HG02759 (cell line): ENCODE measurements around the gene MLNR.
A peak's percentile ranks its signal among the peaks of the same experiment; 100 is the strongest.

Source experiments
- ATAC-seq: cut with Tn5 transposase; IDR thresholded peaks from one replicate; pipeline ENCODE4 v1.9.1; 2021; ENCODE audit warnings: mild to moderate bottlenecking, moderate library complexity; ENCODE audit not compliant: unreplicated experiment

Gene MLNR

GRCh38 chr13:49225223-49226042 lies 5.3 kb downstream of the MLNR start:
- no peak for ATAC-seq

DNA sequence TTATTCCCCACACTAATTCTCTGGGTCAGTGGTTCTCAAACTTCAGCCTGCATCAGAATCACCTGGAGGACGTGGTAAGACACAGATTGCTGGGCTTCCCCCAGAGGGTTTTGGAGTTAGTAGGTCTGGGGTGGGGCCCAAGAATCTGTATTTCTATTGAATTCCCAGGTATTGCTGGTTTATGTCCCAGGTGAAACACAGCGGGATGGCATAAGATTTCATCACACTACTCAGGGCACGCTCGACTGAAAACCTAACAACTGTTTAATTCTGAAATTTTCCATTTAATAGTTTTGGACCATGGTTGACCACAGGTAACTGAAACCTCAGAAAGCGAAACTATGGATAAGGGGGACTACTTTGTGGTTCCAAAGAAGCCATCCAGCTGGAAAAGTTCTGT lies 6.5 kb downstream of the MLNR start:
- no peak for ATAC-seq

DNA sequence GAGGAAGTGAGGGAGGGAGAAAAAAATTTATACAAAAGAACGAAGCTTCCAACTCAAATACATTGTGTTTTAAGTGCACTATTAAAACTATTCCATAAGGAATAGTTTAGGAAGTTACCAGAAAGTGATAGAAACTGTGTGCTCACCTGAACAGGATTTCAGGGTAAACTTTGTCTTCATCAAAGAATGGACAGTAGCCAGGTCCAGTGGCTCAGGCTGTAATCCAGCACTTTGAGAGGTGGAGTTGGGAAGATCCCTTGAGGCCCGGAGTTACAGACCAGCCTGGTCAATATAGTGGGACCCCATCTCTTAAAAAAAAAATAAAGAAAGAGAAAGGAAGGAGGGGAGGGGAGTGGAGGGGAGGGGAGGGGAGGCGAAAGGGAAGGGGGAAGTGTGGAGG lies 14.6 kb downstream of the MLNR start:
- no peak for ATAC-seq

DNA sequence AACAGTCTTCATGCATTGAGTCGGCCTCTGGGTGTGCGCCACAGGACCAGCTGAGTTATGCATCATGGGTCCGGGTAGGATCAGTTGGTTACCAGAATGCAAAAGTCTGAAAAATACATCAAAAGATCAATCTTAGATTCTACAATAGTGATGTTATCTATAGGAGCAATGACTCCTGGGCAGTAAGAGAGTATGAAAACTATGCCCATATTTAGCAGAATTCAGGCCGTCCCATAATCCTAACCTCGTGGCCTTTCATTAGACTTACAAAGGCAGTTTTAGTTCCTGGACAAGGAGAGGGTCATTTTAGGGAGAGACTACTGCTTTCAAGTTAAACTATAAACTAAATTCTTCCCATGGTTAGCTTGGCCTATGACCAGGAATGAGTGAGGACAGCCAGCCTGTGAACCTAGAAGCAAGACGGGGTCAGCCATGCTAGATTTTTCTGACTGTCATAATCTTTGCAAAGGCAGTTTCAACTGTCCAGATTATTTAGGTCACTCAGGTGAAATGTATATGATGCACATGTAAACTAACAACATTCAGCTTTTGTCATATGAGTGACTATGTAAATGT lies 15.8 kb downstream of the MLNR start:
- no peak for ATAC-seq

GRCh38 chr13:49238621-49239020 lies 18.5 kb downstream of the MLNR start:
- ATAC-seq: no peak

- ATAC-seq: peak; percentile 55
These were observed 19.9 kb downstream of the MLNR start for GRCh38 chr13:49240017-49240416.

- ATAC-seq: no peak
These were observed 21.2 kb downstream of the MLNR start for GRCh38 chr13:49241296-49241695.

GRCh38 chr13:49245101-49245500 lies 25.0 kb downstream of the MLNR start:
- ATAC-seq: no peak

DNA sequence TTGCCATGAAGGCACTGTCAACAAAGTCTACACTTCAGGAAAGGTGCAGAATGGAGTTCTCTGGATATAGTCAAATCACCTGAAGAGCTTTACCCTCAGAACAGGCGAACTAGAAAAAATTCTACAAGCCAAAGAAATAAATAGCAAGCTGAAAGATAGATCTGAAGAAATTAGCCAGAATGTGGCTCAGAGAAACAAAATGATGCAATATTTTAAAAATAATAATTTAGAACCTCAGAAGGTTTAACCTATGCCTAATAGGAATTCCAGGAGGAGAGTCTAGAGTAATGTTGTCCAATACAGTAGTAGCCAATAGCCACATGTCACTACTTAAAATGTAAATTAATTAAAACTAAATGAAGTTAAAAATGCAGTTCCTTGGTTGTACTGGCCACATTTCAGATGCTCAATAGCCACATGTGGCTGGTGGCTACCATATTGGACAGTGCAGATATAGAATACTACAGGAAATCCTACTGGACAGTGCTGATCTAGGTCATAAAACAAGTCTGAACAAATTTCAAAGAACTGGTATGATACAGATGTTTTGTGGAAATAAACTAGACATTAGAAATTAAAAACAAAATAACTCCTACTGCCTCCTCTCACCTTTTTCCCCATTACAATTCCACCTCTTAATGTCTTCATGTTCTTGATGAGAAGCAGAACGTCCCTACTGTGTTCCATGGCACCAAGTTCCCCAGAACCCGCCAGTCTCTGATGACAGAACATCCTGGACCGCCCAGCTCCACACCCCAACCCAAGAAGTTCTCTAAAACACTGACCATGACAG lies 26.9 kb downstream of the MLNR start:
- ATAC-seq: peak; percentile 47

DNA sequence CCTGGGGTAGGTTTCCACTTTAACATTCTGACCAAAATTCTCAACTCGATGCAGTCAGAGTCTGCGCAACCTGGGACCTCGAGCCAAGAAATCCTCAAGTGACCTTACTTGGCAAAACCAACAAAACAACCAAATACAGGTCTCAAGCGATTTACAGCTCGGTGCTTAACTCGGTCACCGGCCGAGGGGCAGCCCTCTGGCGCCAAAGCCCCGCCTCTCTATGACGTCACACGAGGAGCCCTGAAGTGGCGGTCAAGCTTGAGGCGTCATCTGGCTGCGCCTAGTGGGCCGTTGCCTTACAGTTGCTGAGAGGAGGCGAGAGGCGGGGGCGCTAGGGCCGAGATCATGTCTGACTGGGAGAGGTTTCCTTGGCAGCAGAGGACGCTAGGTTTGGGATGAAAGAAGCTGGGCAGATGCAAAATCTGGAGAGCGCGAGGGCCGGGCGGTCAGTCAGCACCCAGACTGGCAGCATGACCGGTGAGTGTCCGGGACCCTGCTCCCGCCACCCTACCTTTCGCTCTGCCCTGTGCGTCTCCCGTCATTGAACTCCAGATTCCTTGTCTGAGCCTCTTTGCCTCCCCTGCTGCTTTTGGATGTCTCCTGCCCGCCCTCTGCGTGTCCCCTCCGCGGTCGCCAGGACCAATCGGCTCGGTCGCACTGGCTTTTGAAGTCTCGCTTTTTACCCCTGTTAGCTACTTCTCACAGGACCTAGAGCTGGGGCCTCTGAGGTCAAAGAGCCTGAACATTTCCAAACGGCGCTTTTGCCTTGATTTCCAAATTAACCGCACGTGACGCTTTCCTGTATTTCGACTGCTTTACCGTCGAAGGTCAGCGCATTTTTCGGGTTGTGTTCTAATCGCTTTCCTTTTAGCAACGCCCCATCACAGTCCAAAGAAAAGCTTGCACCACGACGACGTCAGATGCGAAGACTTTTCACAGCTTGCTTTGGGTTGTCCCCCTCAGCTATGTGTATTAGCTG lies 27.8 kb downstream of the MLNR start, which contains the start of gene CDADC1:
Gene CDADC1 (plus strand): TSS at position 283 of the 979 bp plus-strand sequence. CDS start 113 bp downstream, at position 396.
- peak; percentile 98 for ATAC-seq

DNA sequence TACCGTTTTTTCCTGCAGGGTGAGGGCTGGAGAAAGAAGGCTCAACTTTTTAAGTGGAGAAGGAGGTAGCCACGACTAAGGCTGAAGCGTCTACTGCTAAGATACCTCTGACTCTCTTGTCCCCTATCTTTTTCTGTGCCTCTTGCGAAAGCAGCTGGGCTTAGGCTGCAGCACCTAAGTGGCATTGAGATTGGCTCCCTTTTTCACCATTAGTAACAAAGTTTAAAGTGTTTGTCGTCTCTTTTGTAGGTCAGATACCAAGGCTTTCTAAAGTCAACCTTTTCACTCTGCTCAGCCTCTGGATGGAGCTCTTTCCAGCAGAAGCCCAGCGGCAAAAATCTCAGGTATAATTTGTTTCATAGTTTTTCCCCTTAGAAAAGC lies 28.5 kb downstream of the MLNR start:
- ATAC-seq: peak; percentile 3

GRCh38 chr13:49251326-49251725 lies 31.2 kb downstream of the MLNR start:
- ATAC-seq: no peak

- no peak for ATAC-seq
These were observed 33.2 kb downstream of the MLNR start for GRCh38 chr13:49253310-49253709.

GRCh38 chr13:49254007-49254406 lies 33.9 kb downstream of the MLNR start:
- ATAC-seq: no peak

DNA sequence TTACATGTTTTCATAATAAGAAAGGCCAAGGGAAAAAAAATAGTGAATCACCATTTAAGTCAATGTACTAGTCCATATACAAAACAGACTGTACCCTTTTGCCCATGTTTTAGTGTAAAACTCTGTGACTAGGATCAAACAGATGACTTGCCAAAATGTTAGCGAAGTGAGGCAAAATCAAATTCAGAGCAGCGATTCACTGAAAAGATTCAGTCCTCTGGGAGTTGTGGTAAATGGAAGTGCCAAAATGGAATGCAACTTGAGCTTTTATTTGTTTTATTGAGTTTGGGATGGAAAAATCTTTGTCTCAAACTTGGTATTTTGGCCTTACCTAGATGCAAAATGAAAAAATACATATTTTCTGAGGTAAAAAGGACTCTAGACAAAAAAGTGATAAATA lies 36.7 kb downstream of the MLNR start:
- ATAC-seq: no peak

- ATAC-seq: no peak
These were observed 38.1 kb downstream of the MLNR start for GRCh38 chr13:49258089-49258796.

DNA sequence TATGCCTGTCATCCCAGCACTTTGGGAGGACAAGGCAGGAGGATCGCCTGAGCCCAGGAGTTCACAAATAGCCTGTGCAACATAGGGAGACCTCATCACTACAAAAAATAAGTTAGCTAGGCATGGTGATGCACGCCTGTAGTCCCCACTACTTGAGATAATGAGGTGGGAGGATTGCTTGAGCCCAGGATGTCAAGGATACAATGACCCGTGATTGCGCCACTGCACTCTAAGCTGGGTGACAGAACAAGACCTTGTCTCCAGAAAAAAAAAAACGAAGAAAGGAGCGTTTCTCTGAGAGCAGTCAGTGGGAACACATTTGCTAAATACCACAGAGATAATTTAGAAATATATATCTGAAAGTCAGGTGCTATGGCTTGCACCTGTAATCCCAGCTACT lies 39.4 kb downstream of the MLNR start:
- ATAC-seq: no peak

DNA sequence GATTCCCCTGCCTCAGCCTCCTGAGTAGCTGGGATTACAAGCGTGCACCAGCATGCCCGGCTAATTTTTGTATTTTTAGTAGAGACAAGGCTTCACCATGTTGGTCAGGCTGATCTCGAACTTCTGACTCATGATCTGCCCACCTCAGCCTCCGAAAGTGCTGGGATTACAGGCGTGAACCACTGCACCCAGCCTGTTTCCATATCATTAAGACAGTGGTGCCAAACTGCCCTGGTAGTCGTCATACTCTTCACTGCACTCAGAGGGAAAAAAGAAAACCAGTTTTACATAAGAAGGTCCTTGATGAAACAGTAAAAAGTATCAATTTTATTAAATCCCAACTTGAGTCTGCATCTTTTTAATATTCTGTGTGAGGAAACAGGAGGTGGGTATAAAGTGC lies 42.5 kb downstream of the MLNR start:
- no peak for ATAC-seq

- no peak for ATAC-seq
These were observed 45.7 kb downstream of the MLNR start for GRCh38 chr13:49265822-49266221.

DNA sequence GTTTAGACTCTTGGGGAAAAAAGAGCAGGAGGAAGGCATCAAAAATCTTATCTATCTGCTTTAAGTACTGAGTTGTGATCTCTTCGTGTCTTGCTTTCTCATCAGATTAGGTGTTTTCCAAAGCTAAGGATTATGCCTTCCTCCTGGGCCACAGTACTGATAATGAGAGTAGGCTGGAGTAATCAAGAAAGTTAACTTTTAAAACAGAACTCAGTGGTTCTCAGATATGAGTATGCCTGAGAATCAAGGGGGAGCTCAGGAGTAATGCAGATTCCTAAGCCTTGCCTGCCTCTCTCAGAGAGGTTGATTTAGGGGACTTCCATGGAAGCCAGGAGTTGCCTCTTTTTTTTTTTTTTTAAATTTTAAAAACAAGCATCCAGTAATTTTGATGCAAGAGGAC lies 51.1 kb downstream of the MLNR start:
- ATAC-seq: no peak
